Islet of Langerhans (tissue), 1 donor: ENCODE measurements around the gene HOXA13.

Source experiments
- FAIRE-seq: peaks from one replicate; lab custom pipeline; 2011; peaks lifted over from hg19 to GRCh38; lab: Jason Lieb, UNC

Gene HOXA13

DNA sequence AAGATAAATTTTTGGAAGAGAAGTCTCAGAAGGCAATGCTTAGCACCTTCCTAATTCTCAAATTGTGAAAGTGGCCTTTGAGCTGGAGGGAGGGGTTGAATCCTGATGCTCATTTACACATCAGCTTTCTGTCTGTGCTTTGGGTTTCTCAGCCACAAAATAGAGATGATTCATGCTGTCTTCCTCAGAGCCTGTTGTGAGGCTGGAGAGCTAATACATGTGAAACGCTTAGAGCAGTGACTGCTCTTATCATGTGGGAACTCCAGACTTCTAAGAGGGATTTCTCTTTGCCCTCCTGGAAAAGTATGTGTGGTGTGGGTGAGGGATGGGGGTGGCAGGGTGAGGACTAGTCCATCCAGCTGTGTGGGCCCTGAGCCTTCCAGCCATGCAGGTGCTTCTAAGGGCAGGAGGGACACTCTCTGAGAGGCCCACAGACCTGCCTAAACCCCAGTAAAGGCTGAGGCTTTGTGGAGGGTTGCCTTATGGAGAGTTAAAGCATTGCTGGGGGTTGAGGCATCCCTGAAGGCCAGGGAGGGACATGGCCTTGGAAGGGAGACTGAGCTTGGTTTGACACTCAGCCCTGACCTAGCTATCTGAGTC, 37.9 kb upstream of the HOXA13 start:
- no peak for FAIRE-seq

DNA sequence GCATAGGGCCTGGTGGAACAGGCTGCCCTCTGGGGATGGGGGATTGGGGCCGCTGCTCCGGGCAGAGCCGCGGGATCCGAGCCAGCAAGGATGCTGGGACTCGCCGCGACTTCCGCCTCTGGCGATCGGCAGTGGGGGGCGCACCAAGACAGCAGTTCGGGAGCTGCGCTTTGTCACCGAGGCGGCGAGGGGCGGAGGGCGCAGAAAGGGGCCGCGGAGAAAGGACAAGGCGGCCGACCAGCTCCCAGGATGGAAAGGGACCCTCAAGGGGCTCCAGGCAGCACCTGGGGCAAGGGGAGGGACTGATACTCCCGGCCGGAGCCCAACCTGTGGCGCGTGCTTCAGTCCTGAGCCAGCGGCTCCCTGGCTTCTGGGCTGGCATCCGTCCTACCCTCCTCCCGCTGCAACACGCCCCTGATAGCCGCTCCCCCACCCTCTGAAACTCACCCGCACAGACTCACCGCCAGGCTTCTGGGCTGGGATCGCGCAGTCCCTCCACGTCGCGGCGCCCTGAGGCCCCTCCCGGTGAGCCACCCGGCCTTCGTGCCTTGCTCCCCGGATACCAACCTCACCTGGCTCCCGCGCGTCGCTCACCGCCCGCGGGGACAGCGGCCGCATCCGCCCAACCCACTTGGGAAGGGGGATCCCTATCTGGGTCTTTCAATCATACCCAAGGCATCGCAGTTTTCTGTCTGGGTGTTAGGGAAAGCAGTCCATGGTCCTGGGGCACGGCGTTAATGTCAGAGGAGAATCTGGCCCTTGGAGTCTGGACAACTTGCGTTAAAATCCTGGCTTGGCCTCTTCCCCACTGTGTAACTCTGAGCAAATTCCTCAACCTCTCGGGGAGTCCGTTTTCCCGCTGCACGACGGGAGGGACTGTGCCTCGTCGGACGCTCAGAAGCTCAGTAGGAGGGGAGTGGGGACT, 35.8 kb upstream of the HOXA13 start:
- no peak for FAIRE-seq

DNA sequence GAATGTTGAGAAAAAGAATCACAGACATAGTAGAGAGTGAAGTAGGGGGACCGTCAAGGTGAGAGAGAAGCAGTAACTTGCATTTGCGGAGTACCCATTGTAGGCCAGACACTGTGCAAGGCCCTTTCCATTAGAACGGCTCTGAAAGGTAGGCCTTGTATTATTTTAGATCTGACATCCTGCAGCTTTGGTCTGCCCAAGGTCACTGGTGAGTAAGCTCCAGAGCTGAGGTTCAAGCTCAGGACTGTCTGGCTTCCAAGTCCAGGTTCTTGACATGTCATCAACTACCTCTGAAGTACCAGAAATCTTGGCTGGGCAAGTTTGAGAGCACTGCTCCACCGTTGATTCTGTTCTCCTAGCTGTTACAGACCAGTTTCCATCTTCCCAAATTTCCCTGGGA, 29.6 kb upstream of the HOXA13 start:
- FAIRE-seq, result no peak

DNA sequence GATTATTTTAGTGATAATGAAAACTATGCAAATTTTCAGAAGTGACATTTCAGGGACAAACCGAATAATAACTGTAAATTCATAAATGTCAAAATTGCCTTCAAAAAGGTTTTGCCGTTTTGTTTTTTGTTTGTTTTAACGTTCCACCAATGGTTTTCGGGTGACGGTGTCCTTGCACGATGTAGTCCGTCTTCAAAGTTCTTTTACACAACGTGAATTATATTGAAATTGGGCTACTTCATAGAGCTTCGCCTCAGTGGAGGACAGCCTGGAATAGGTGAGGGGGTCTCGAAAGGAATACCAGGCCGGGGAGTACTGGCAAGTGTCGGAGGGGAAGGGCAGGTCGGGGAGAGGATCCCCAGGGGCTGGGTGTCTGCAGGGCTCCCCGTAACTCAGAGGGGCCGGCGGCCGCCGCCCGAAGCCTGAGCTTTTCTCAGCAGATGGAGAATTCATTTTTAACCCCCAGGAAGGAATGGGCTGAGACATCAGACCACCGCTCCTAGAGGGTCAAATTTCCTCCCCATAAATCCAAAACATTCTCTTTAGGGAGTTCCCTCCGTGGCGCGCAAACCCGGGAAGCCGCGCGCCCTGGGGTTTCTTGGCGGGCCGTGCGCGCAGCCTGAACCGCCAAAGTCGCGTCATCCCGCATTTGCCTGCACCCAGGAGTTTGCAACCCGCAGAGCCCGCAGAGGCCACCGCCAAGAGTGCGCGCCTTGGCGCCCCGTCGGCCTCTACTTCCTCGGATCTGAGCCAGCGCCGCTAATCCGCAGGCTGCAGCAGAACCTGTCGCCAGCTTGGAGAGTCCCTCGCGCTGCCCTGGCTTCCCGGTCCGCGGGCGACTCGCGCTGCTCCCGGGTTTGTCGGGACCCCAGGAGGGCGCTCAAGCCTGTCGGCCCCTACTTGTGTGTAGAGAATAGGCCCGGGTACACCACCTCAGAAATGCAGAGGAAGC, 25.4 kb upstream of the HOXA13 start:
- no peak for FAIRE-seq

DNA sequence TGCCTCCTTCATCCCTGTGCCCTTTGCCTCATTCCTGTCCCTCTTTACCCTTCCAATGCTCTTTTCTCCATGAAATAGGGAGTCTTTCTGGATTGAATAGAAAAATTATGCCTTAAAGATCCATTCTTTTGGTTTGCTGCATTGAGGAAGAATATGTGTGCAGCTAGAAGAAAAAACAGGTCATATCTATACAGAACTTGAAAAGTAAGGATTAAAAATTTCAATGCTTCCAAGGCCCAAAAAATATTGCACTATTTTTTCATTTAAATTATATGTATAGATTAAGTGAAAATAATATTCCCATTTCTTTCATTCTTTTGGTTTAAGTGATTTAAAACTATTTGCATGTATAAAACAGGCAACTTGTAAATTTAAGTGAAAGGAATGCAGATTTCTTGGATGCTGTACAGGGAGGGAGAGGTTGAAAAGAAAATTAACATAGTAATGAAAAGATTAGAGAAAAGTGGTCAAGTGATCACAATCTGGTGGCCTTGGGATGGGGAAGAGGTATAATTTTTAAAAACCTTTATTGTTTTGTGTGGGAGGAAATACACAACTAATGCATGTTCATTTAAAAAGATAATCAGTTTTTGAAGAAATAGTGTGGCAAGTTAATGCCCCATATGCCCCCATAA, 24.2 kb upstream of the HOXA13 start:
- no peak for FAIRE-seq

DNA sequence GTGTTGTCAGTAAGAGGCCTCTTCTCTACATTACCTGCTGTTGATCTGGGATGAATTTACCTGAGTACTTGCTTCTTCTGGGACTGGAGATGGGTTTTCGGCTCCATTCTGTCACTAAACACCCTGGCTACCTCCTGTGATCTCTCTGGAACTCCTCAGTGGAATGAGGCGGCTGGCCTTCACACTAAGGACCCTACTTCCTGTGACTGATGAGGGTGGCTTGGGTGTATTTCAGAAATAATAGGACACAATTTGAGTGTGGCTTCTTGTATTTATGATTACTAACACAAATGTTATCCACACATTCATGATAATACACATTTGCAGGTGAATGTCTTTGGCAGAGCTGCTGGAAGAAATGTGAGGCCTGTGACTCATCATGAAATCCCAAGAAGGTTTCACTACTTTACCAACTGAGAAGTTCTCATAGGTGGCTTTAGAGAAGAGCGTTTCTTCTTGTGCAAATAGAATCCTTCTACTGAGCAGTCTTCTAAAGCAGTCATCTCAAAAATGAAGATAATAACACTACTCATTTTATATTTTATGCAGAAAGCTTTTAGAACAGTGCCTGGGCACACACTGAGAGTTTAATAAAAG, 21.4 kb upstream of the HOXA13 start:
- no peak for FAIRE-seq

DNA sequence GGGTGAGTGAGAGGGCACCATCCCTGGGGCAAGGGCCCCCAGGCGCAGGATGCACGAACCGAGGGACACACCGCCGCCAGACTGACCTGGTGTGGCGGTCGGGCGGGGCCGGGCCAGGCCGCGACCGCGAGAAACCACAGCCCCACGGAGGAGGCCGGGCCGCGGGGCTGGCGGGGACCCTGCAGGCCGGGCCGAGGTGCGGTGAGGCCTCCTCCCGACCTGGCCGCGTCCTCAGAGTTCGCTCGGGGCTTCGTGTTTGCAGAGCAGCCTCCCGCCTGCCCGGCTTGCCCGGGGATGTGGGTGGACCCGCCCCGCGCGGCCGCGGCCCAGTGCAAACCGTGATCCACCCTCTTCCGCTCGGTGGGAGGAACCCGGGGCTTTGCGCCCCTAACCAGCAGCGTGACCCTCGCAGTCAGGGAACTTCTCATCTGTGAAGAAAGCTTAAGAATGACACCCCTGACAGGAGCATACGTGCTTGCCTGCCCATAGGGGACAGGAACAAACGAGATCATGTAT, 20.6 kb upstream of the HOXA13 start:
- FAIRE-seq, result no peak

DNA sequence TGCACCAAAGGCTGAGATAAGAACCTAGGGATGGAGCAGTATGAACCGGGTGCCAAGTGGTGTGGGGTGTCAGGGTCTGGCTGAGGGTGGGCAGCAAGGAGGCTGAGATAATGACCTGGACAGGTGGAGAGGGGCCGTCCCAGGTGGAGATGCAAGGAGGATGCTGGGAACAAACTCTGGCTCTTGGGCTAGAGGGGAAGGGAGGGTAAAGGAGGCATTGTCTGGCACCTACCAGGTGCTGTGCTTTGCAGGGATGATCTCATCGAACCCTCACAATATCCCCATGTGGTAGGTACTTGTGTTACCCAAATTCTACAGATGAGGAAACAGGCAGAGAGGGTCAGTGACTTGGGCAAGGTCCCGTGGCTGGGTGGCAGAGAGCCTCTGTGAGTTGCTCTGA, 19.9 kb upstream of the HOXA13 start:
- no peak for FAIRE-seq

DNA sequence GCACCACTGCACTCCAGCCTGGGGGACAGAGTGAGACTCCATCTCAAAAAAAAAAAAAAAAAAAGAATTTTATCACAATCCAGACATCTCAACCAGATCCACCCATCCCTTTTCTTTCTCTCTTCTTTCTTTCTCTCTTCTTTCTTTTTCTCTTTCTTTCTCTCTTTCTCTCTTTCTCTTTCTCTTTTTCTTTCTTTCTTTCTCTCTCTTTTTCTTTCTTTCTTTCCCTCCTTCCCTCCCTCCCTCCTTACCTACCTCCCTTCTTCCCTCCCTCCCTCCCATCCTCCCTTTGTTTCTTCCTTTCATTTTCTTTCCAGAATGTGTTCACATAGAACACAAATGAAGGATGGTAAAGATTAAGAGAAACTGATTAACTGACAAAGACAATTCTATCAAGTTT, 18.1 kb upstream of the HOXA13 start:
- no peak for FAIRE-seq

DNA sequence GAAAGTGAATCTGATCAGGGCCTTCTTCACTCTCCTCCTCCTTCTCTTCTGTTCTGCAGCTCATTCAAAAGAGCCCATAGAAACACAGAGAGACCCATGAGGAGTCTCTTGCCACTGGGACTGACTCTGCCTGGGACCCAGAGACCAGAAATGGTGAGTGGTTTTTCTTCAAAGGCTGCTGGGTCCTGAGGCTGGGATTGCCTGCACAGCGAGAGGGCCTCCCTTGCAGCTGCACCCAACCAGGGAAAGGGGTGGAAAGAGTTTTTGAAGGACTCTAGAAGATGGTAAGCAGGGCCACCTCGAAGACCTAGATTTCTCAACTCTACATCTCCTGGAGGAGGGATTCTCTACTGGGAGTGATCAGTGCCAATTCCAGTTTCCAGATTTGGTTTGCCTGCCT, 15.5 kb upstream of the HOXA13 start:
- FAIRE-seq, result no peak

DNA sequence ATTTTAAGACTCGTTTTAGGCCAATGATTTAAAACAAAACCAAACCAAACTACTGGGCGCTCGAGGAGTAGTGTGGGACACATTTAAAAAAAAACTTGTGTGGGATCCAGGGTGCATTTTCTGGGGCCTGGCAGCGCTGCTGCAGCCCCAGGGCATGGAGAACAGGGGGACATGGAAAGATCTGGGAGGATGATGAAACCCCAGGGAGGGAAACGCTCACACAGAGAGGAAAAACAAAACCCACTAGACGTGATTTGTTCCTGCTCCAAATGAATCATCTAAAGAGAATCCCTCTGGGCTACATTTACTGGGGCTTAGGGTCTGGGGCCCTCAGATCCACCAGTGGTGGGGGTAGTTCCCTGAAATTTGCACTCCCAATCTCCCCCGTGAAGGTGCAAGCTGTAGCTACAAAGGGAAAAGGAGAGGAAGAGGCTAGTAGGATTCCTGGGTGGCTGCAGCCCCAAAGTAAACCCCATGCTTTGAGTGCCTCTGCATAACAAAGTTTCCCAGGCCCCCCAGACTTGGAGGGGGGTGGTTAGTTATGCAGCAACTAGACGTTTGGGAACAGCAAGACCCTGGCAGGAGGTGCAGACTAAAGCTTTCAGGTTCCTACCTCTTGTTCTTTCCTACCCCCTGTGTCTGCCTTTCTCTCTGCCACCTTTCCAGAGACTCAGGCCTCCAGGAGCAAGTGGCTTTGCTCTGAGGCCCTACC, 14.5 kb upstream of the HOXA13 start:
- no peak for FAIRE-seq

DNA sequence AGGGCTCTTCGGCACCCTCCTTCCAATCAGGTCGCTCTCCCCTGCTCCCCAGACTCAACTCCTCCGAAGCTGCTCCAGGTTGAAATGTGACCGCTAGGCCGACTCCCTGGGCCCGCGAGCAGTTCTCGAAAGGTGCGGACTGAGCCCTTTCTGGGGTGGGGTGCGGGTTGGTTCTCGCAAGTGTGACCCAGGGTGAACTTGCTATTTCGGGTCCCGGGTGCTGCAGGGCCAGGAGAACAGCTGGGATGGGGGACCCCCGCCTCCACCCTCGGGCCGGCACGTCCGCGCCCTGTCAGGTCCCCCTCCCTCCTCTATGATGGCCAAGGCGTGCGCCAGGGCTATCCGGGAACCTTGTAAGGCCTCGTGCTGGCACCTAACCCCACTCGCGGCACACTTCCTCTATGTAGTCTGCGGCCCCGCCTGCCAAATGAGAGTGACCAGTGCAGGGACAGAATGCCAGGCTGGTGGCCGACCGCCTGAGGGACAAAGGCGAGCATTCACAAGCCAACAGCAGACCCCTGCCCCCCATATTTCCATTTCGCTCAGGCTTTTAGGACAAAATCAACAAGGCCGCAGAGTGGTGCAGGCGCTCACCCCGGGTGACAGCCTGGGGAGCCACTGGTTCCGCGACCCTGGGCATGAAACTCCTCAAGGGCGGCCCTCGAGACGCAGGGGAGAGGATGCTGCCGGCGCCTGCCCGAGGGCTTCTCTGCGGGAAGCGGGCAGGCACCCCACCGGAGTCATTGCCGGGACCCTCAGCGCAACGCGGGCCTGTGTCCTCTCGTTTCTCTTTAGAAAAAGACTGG, 13.7 kb upstream of the HOXA13 start:
- no peak for FAIRE-seq

DNA sequence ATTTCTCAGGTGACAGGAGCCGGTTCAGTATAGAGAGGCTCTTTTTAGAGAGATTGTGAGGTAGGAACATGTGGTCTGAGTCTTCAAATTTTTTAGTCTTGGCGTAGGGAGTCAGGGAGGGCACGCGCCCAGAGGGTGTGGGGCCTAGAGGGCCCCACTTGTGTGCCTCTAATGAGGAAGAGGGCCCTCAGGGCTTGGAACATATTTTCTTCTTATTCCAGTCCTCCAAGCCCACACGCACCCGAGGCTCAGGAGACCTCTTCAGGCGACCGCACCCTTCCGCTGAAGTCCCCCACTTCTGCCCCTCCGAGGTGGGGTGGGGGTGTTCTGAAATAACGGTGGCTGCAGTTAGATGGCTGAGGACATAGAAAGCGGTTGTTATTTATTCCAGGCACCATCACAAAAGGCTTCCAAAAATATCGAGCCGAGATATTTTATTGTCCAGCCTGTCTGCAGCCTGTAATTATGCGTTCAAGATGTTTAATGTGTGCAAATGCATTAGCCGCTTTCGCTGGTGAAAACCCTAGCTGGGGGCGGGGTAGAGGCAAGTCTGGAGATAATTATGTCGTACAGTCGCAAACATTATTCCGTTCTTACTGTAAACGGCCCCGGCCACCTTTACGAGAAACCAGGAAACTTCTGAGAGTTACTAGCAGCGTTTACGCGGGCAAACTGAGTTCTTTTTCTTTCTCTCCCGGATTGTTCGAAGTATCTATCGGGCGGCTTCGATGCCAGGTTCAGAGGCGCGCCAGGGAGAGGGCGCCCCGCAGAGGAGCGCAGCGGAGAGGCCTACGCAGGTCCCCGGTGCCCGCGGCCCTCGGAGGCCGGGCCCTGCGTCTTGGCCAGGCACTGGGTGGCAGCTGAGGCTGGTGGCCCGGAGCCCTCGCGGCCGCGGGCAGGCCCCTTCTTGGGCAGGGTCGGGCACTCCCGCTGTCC, 12.9 kb upstream of the HOXA13 start:
- no peak for FAIRE-seq

DNA sequence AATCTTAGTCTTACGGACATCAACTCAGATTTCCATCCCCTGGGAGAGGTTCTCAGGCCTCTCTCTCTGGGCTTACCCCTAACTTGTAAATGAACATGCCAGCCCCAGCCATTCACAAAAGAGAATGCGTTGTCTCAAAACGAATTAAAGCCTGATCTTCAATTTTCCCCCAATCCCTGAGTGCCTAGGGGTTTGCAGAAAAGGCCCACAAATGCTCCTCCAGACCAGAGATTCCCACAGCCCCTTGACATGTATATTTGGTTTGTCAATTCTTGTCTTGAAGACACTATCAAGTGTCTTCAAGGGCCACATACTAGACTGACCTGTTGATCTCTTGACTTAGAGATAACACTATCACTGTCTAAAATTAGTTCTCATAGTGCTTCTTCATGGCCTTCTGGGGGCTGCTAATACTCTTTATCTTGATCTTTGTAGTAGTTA, 11.9 kb upstream of the HOXA13 start:
- no peak for FAIRE-seq

DNA sequence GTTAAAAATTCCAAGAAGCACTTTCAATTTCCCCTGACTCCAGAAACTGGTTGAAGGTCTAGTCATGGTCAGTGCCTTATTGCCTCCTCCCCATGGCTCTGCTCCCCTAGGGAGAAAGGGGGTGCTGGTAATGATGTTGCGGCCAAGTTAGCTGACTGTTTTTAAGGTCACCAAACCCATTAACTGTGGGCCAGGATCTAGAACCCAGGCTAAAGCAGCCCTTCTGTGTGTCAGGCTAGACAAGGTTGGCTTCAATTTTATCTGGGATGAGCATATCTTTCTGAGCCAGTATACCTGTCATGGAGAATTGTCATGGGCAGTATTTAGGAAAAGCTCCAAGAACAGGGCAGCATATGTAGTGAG, 11.2 kb upstream of the HOXA13 start:
- no peak for FAIRE-seq

DNA sequence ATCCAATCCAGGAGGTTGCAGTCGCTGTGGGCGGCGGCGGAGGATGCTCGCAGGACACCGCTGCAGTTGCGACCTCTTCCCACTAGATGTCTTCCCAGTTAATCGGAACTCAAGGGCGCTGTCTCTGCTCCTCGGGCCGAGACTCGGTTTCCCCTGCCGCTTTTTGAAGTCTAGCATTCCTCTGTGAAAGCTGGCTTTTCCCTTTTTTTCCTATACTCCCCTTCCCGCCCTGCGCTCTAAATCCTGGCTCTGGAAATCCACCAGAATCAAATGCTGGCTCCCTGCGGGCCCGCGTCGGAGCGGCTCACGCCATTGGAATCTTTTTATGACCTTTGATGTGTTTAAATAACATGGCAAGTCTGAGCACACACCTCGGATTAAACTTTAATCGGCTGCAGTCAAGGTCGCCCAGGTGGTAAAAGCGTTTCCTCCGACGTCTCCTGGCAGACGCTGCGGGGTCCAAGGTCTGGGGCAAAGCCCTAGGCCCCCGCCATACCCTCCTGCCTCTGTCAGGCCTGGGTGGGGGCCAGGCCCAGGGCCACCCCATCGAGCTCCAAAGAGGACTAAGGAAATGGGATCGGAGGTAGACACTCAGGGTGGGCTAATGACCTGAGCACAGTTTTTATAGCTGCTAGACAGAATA, 10.7 kb upstream of the HOXA13 start:
- FAIRE-seq, result no peak

DNA sequence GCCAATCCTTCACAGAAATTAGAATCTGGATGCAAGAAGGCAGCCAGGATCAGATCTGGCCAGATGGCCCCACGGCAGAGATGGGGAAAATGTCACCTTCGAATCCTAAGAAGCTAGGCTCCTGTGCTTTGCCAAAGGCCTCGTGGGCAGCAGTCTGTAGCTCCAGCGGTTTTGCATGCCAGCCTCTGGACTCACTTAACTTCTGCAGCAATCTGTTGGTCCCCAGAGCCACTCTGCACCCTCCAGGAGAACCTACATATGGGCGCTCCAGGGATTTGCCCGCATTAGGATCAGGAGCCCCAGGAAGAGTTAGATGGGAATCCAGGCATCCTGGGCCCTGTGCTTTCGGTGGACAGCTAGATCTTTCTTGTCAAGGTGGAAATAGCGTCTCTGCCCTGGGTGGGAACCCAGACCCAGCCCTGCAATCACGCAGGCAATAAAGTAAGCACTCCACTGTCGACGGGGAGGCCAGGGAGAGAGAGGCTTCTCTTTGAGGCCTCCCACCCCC, 10.1 kb upstream of the HOXA13 start:
- no peak for FAIRE-seq

DNA sequence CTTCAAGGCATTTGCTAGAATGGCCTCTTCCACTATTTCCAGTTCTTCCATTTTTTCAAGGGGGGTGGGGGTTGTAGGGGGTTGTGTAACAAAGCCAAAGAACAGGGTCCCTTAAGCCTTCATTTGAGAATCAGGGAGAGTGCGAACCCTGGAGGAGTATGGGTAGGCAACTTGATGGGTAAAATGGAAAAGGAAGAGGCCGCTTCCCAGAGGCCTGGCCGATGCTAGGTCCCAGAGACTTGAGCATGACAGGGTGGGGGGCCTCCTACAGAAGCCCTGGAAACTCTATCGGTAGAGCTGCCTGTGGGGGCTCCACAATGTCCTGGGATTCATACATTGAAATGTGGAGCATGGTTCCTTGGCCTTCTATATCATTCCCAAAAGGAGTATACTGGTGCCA, 9.1 kb upstream of the HOXA13 start:
- FAIRE-seq, result no peak
